Mammary epithelial cell (primary cell): ENCODE results near the gene CLCN4.

Experiments used
- CTCF ChIP-seq, 2 donors: IDR thresholded peaks in 1 of 2; conservative IDR thresholded peaks in 1 of 2; 2 replicates each; pipeline ENCODE4 v1.5.1; 2011 to 2012; ENCODE audit warnings: inconsistent platforms in 2 of 2, low read length in 2 of 2, mild to moderate bottlenecking in 2 of 2, control low read depth in 1 of 2, low read depth in 1 of 2; ENCODE audit not compliant: insufficient read depth in 1 of 2; ENCODE audit errors: extremely low read depth in 1 of 2
- EZH2 ChIP-seq: IDR thresholded peaks from 2 replicates; pipeline ENCODE4 v1.6.1; 2012; ENCODE audit warnings: low read length, inconsistent platforms, borderline replicate concordance

GRCh38 chrX:10184411-10184810 is 27.6 kb downstream of the CLCN4 start:
- TF ChIP-seq CTCF (conservative IDR thresholded peaks at IDR 0.05 in 1 of 2, IDR thresholded peaks at IDR 0.05 in 1 of 2; ENCODE audit: extremely low read depth in 1 of 2, insufficient read depth in 1 of 2, low read depth in 1 of 2, low read length in 2 of 2) = no peak
- TF ChIP-seq EZH2 = no peak
